HepG2 (cell line): ENCODE data around the gene DSTN. TPM values are rescaled to one million over a fixed set of nuclear protein-coding genes. Genes with fewer than 3 reads are reported as not detected.

Source experiments
- ADNP ChIP-seq: sonication (generic); formaldehyde crosslinking; IDR thresholded peaks from 2 replicates; pipeline ENCODE4 v1.4.0; 2020; ENCODE audit warnings: missing genetic modification reagents
- CBX2 ChIP-seq, 2 experiments: fragments of 200-600 bp in 1 of 2; sonication (generic); formaldehyde crosslinking in 1 of 2; IDR thresholded peaks; 2 replicates each; pipeline versions ENCODE4 v1.7.0 to v1.8.1; 2018 to 2022; ENCODE audit warnings: low read depth in 2 of 2, low read length in 1 of 2, mild to moderate bottlenecking in 1 of 2, missing genetic modification reagents in 1 of 2
- E2F5 ChIP-seq: sonication (generic); formaldehyde crosslinking; conservative IDR thresholded peaks from 2 replicates; pipeline ENCODE4 v1.4.0; 2020; ENCODE audit warnings: missing genetic modification reagents
- EP300 ChIP-seq, 3 experiments: sonication (generic) in 1 of 3; formaldehyde crosslinking in 1 of 3; IDR thresholded peaks; 2 replicates each; pipeline versions ENCODE4 v1.5.1 to v1.6.1; 2011 to 2020; ENCODE audit warnings: low read depth in 2 of 3, low read length in 2 of 3, borderline replicate concordance in 1 of 3, improper control_type of control experiment in 1 of 3, mild to moderate bottlenecking in 1 of 3, missing genetic modification reagents in 1 of 3, moderate library complexity in 1 of 3
- FOXM1 ChIP-seq: sonication (generic); formaldehyde crosslinking; IDR thresholded peaks from 2 replicates; pipeline ENCODE4 v1.5.0; 2020; ENCODE audit warnings: missing genetic modification reagents
- GABPB1 ChIP-seq: IDR thresholded peaks from 2 replicates; pipeline ENCODE4 v1.6.1; 2016; ENCODE audit warnings: mild to moderate bottlenecking, missing genetic modification reagents, moderate library complexity, missing compliant biosample characterization
- HMGA1 ChIP-seq: sonication (generic); formaldehyde crosslinking; conservative IDR thresholded peaks from 2 replicates; pipeline ENCODE4 v1.4.0; 2020; ENCODE audit warnings: missing genetic modification reagents
- HNRNPLL ChIP-seq: fragments of 200-400 bp; formaldehyde crosslinking; IDR thresholded peaks from 2 replicates; pipeline ENCODE4 v1.6.1; 2017; ENCODE audit warnings: mild to moderate bottlenecking, low read depth, low read length; ENCODE audit not compliant: poor library complexity, severe bottlenecking
- HNRNPUL1 ChIP-seq: fragments of 200-400 bp; formaldehyde crosslinking; IDR thresholded peaks from 2 replicates; pipeline ENCODE4 v1.6.1; 2017; ENCODE audit warnings: low read depth, mild to moderate bottlenecking, low read length, moderate library complexity
- HOXA3 ChIP-seq: sonication (generic); formaldehyde crosslinking; IDR thresholded peaks from 2 replicates; pipeline ENCODE4 v1.5.0; 2020; ENCODE audit warnings: missing genetic modification reagents
- KDM4B ChIP-seq: sonication (generic); formaldehyde crosslinking; IDR thresholded peaks from 2 replicates; pipeline ENCODE4 v1.4.0; 2020; ENCODE audit warnings: missing genetic modification reagents
- KLF9 ChIP-seq: IDR thresholded peaks from 2 replicates; pipeline ENCODE4 v1.6.1; 2016; ENCODE audit warnings: low read depth
- NKX3-1 ChIP-seq: sonication (generic); formaldehyde crosslinking; IDR thresholded peaks from 2 replicates; pipeline ENCODE4 v1.5.0; 2020; ENCODE audit warnings: missing genetic modification reagents
- SNAI1 ChIP-seq: sonication (generic); formaldehyde crosslinking; IDR thresholded peaks from 2 replicates; pipeline ENCODE4 v1.5.0; 2020; ENCODE audit warnings: mild to moderate bottlenecking, missing genetic modification reagents, borderline replicate concordance
- SRSF1 ChIP-seq: fragments of 200-400 bp; formaldehyde crosslinking; optimal IDR thresholded peaks from 2 replicates; pipeline ENCODE3; 2017; ENCODE audit warnings: mild to moderate bottlenecking, low read depth, low read length, moderate library complexity
- ZNF282 ChIP-seq: fragments of 450-650 bp; IDR thresholded peaks from 2 replicates; pipeline ENCODE4 v1.6.1; 2018; ENCODE audit not compliant: partially characterized antibody
- ZNF33A ChIP-seq: sonication (generic); formaldehyde crosslinking; IDR thresholded peaks from 2 replicates; pipeline ENCODE4 v1.5.1; 2020; ENCODE audit warnings: missing genetic modification reagents, mild to moderate bottlenecking, moderate library complexity, borderline replicate concordance
- ZNF367 ChIP-seq: sonication (generic); formaldehyde crosslinking; IDR thresholded peaks from 2 replicates; pipeline ENCODE4 v1.4.0; 2020; ENCODE audit warnings: missing genetic modification reagents, borderline replicate concordance
- ZNF547 ChIP-seq: sonication (generic); formaldehyde crosslinking; IDR thresholded peaks from 2 replicates; pipeline ENCODE4 v1.5.1; 2020; ENCODE audit warnings: mild to moderate bottlenecking, missing genetic modification reagents
- ZNF572 ChIP-seq: sonication (generic); formaldehyde crosslinking; IDR thresholded peaks from 2 replicates; pipeline ENCODE4 v1.5.1; 2020; ENCODE audit warnings: mild to moderate bottlenecking, missing genetic modification reagents
- ZSCAN29 ChIP-seq: sonication (generic); formaldehyde crosslinking; conservative IDR thresholded peaks from 2 replicates; pipeline ENCODE4 v1.4.0; 2020; ENCODE audit warnings: mild to moderate bottlenecking, missing genetic modification reagents
- polyA plus RNA-seq, 8 experiments: library from polyadenylated mRNA; depleted of rRNA in 3 of 8; stranded (reverse) in 7 of 8; unstranded in 1 of 8; fragments of >200 nt; fragmentation: Illumina TruSeq in 4 of 8; extraction: Trizol in 4 of 8; gene quantifications; 2 replicates each; pipeline versions ENCODE4 v1.2.1 to v1.2.3, GENCODE V29; 2011 to 2016; ENCODE audit warnings: low read depth in 4 of 8, missing spikeins in 1 of 8, mixed read lengths in 1 of 8; ENCODE audit not compliant: insufficient read depth in 1 of 8
- total RNA-seq, 5 experiments: library from RNA; depleted of rRNA; stranded (reverse); fragments of >200 nt; fragmentation: Illumina TruSeq; extraction: Trizol; gene quantifications; 2 replicates each; pipeline ENCODE4 v1.2.3, GENCODE V29; 2016; ENCODE audit warnings: low read depth in 1 of 5
- TF ChIP-seq, protein P1 (sequence below): IDR thresholded peaks from 2 replicates; pipeline ENCODE4 v1.6.1; 2016; ENCODE audit warnings: missing compliant biosample characterization, missing genetic modification reagents, borderline replicate concordance
- TF ChIP-seq, protein P2 (sequence below): sonication (generic); formaldehyde crosslinking; IDR thresholded peaks from 2 replicates; pipeline ENCODE4 v1.9.0; 2021; ENCODE audit warnings: missing genetic modification reagents, borderline replicate concordance
- TF ChIP-seq, protein P3 (sequence below): sonication (generic); formaldehyde crosslinking; IDR thresholded peaks from 2 replicates; pipeline ENCODE4 v1.4.0; 2020; ENCODE audit warnings: mild to moderate bottlenecking, missing genetic modification reagents

The DSTN gene
- total and polyA plus RNA-seq, 2 of the 13 experiments (the other 11 are each of a cell fraction or from before 2014, with no cell fraction given): 27.6 to 106 TPM

- TF ChIP-seq, protein P1, sequence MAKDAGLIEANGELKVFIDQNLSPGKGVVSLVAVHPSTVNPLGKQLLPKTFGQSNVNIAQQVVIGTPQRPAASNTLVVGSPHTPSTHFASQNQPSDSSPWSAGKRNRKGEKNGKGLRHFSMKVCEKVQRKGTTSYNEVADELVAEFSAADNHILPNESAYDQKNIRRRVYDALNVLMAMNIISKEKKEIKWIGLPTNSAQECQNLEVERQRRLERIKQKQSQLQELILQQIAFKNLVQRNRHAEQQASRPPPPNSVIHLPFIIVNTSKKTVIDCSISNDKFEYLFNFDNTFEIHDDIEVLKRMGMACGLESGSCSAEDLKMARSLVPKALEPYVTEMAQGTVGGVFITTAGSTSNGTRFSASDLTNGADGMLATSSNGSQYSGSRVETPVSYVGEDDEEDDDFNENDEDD (CRISPR knock-in tag): peak; percentile 75; the same call in 1 of the 2 replicates
- TF ChIP-seq HNRNPLL (peak; percentile 72), FOXM1 (CRISPR knock-in tag) (no peak), ZSCAN29 (CRISPR knock-in tag) (peak; percentile 86; the same call in 1 of the 2 replicates), KLF9 (CRISPR knock-in tag) (peak; percentile 64; the same call in 1 of the 2 replicates), ZNF547 (CRISPR knock-in tag) (no peak), ADNP (CRISPR knock-in tag) (no peak), HOXA3 (peak; percentile 55; the same call in 1 of the 2 replicates), SRSF1 (no peak), KDM4B (CRISPR knock-in tag) (no peak), GABPB1 (peak; percentile 52; the same call in 1 of the 2 replicates), EP300 (IDR thresholded peaks at IDR 0.05; ENCODE audit: low read depth in 2 of 2, low read length in 2 of 2) (peak in 1 of 2 experiments; percentile 8; a peak in 1 of 4 replicates), EP300 (CRISPR knock-in tag; IDR thresholded peaks at IDR 0.05; ENCODE audit: borderline replicate concordance) (peak; percentile 37; the same call in 1 of the 2 replicates), ZNF572 (CRISPR knock-in tag) (no peak), ZNF282 (no peak), HNRNPUL1 (no peak), CBX2 (IDR thresholded peaks at IDR 0.05; ENCODE audit: low read depth, low read length) (no peak), CBX2 (CRISPR knock-in tag; IDR thresholded peaks at IDR 0.05; ENCODE audit: low read depth) (no peak), ZNF367 (CRISPR knock-in tag) (no peak), ZNF33A (no peak), NKX3-1 (CRISPR knock-in tag) (peak; percentile 34; the same call in 1 of the 2 replicates), SNAI1 (CRISPR knock-in tag) (no peak), E2F5 (CRISPR knock-in tag) (peak; percentile 56; the same call in 1 of the 2 replicates), HMGA1 (CRISPR knock-in tag) (no peak)
- TF ChIP-seq, protein P2, sequence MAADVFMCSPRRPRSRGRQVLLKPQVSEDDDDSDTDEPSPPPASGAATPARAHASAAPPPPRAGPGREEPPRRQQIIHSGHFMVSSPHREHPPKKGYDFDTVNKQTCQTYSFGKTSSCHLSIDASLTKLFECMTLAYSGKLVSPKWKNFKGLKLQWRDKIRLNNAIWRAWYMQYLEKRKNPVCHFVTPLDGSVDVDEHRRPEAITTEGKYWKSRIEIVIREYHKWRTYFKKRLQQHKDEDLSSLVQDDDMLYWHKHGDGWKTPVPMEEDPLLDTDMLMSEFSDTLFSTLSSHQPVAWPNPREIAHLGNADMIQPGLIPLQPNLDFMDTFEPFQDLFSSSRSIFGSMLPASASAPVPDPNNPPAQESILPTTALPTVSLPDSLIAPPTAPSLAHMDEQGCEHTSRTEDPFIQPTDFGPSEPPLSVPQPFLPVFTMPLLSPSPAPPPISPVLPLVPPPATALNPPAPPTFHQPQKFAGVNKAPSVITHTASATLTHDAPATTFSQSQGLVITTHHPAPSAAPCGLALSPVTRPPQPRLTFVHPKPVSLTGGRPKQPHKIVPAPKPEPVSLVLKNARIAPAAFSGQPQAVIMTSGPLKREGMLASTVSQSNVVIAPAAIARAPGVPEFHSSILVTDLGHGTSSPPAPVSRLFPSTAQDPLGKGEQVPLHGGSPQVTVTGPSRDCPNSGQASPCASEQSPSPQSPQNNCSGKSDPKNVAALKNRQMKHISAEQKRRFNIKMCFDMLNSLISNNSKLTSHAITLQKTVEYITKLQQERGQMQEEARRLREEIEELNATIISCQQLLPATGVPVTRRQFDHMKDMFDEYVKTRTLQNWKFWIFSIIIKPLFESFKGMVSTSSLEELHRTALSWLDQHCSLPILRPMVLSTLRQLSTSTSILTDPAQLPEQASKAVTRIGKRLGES: no peak
- TF ChIP-seq, protein P3, sequence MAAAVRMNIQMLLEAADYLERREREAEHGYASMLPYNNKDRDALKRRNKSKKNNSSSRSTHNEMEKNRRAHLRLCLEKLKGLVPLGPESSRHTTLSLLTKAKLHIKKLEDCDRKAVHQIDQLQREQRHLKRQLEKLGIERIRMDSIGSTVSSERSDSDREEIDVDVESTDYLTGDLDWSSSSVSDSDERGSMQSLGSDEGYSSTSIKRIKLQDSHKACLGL: no peak
Observed at GRCh38 chr20:17568972-17569521, 828 bp upstream of the DSTN start (continued).
